ENCODE results near the gene MYOM1.

GRCh38 chr18:3025544-3025943 is 194.2 kb downstream of the MYOM1 start:
- TF ChIP-seq POLR2A (IDR thresholded peaks at IDR 0.05) (no peak), POLR2AphosphoS5 (IDR thresholded peaks at IDR 0.05) (no peak)
- TF ChIP-seq, protein P1, sequence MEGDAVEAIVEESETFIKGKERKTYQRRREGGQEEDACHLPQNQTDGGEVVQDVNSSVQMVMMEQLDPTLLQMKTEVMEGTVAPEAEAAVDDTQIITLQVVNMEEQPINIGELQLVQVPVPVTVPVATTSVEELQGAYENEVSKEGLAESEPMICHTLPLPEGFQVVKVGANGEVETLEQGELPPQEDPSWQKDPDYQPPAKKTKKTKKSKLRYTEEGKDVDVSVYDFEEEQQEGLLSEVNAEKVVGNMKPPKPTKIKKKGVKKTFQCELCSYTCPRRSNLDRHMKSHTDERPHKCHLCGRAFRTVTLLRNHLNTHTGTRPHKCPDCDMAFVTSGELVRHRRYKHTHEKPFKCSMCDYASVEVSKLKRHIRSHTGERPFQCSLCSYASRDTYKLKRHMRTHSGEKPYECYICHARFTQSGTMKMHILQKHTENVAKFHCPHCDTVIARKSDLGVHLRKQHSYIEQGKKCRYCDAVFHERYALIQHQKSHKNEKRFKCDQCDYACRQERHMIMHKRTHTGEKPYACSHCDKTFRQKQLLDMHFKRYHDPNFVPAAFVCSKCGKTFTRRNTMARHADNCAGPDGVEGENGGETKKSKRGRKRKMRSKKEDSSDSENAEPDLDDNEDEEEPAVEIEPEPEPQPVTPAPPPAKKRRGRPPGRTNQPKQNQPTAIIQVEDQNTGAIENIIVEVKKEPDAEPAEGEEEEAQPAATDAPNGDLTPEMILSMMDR (IDR thresholded peaks at IDR 0.05 in 8 of 11, conservative IDR thresholded peaks at IDR 0.05 in 3 of 11): no peak

All from spleen (tissue), 7 donors.